ENCODE data around the gene DPP9. TPM values are rescaled to one million over a fixed set of nuclear protein-coding genes. Genes with fewer than 3 reads are reported as not detected.

DPP9 gene
- total and polyA plus RNA-seq, 2 of the 13 experiments (the other 11 are each of a cell fraction or from before 2014, with no cell fraction given) = 8.4 to 25.8 TPM

DNA sequence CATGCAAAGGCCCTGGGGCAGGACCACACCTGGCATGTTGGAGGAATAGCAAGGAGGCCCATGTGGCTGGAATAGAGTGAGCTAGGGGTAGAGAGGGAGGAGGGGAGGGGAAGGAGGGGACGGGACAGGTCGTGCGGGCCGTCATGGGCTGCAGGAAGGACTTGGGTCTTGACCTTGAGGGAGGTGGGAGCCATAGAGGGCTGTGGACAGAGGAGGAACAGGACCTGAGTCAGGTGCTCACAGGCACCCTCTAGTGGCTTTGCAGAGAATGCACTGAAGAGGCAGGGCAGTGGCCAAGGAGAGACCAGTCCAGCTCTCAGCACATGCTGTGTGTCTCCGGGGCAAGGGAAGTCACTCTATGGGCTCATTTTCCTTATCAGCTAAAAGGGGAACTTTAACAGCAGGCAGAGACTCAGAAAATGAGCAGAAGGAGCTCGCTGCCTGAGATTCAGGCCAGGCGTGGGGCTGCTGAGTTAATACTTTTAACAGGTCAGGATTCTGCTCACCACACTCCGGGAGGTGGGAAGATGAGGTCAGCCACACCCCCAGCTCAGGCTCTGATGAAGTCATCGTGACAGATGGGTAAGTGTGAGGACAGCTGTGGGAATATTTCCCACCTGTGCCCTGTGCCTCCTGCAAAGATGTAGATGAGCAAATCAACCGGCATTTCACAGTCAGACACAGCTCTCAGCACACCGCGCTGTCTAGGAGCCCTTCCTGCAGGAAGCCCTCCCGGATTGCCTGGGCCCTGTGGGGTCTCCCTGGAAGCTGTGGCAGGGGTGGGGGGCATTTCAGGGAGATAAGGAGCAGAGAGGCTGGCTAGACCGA is 90.3 kb downstream of the DPP9 start (continued):
- 0 out of 2 replicates have a peak, but pooled peaks have one; percentile 13 for TF ChIP-seq HHEX (CRISPR knock-in tag; IDR thresholded peaks at IDR 0.05)
- TF ChIP-seq SP140L (CRISPR knock-in tag; IDR thresholded peaks at IDR 0.05; ENCODE audit: borderline replicate concordance) = no peak
- TF ChIP-seq ZNF615 (CRISPR knock-in tag; IDR thresholded peaks at IDR 0.05; ENCODE audit: borderline replicate concordance) = no peak
- no peak for TF ChIP-seq ISX (CRISPR knock-in tag; conservative IDR thresholded peaks at IDR 0.05)
- TF ChIP-seq IKZF1 (IDR thresholded peaks at IDR 0.05) = no peak
- no peak for TF ChIP-seq ZNF549 (CRISPR knock-in tag; IDR thresholded peaks at IDR 0.05)
- TF ChIP-seq, protein P1, sequence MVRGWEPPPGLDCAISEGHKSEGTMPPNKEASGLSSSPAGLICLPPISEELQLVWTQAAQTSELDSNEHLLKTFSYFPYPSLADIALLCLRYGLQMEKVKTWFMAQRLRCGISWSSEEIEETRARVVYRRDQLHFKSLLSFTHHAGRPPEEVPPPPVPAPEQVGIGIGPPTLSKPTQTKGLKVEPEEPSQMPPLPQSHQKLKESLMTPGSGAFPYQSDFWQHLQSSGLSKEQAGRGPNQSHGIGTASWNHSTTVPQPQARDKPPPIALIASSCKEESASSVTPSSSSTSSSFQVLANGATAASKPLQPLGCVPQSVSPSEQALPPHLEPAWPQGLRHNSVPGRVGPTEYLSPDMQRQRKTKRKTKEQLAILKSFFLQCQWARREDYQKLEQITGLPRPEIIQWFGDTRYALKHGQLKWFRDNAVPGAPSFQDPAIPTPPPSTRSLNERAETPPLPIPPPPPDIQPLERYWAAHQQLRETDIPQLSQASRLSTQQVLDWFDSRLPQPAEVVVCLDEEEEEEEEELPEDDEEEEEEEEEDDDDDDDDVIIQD (CRISPR knock-in tag; IDR thresholded peaks at IDR 0.05; ENCODE audit: low read depth) = no peak
- TF ChIP-seq FOSL1 (CRISPR knock-in tag; IDR thresholded peaks at IDR 0.05; ENCODE audit: borderline replicate concordance) = no peak
- no peak for TF ChIP-seq REXO4 (CRISPR knock-in tag; IDR thresholded peaks at IDR 0.05; ENCODE audit: borderline replicate concordance)
- TF ChIP-seq U2AF1 (optimal IDR thresholded peaks at IDR 0.05; ENCODE audit: low read depth, low read length) = no peak
- TF ChIP-seq ZNF543 (CRISPR knock-in tag; IDR thresholded peaks at IDR 0.05) = no peak
- TF ChIP-seq, protein P2, sequence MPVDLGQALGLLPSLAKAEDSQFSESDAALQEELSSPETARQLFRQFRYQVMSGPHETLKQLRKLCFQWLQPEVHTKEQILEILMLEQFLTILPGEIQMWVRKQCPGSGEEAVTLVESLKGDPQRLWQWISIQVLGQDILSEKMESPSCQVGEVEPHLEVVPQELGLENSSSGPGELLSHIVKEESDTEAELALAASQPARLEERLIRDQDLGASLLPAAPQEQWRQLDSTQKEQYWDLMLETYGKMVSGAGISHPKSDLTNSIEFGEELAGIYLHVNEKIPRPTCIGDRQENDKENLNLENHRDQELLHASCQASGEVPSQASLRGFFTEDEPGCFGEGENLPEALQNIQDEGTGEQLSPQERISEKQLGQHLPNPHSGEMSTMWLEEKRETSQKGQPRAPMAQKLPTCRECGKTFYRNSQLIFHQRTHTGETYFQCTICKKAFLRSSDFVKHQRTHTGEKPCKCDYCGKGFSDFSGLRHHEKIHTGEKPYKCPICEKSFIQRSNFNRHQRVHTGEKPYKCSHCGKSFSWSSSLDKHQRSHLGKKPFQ (CRISPR knock-in tag; IDR thresholded peaks at IDR 0.05; ENCODE audit: insufficient replicate concordance) = no peak
- TF ChIP-seq GZF1 (CRISPR knock-in tag; IDR thresholded peaks at IDR 0.05) = no peak
- TF ChIP-seq ZNF775 (CRISPR knock-in tag; IDR thresholded peaks at IDR 0.05; ENCODE audit: borderline replicate concordance) = no peak
- TF ChIP-seq CHCHD3 (CRISPR knock-in tag; IDR thresholded peaks at IDR 0.05) = no peak
- no peak for TF ChIP-seq JUNB (CRISPR knock-in tag; IDR thresholded peaks at IDR 0.05; ENCODE audit: borderline replicate concordance)
- TF ChIP-seq, protein P3, sequence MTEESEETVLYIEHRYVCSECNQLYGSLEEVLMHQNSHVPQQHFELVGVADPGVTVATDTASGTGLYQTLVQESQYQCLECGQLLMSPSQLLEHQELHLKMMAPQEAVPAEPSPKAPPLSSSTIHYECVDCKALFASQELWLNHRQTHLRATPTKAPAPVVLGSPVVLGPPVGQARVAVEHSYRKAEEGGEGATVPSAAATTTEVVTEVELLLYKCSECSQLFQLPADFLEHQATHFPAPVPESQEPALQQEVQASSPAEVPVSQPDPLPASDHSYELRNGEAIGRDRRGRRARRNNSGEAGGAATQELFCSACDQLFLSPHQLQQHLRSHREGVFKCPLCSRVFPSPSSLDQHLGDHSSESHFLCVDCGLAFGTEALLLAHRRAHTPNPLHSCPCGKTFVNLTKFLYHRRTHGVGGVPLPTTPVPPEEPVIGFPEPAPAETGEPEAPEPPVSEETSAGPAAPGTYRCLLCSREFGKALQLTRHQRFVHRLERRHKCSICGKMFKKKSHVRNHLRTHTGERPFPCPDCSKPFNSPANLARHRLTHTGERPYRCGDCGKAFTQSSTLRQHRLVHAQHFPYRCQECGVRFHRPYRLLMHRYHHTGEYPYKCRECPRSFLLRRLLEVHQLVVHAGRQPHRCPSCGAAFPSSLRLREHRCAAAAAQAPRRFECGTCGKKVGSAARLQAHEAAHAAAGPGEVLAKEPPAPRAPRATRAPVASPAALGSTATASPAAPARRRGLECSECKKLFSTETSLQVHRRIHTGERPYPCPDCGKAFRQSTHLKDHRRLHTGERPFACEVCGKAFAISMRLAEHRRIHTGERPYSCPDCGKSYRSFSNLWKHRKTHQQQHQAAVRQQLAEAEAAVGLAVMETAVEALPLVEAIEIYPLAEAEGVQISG (CRISPR knock-in tag; IDR thresholded peaks at IDR 0.05) = peak; percentile 43; the same call in 1 of the 2 replicates
- no peak for TF ChIP-seq RARG (CRISPR knock-in tag; IDR thresholded peaks at IDR 0.05; ENCODE audit: low read depth)
- TF ChIP-seq NR1H2 (CRISPR knock-in tag; IDR thresholded peaks at IDR 0.05; ENCODE audit: borderline replicate concordance, low read depth) = no peak
- TF ChIP-seq, protein P4, sequence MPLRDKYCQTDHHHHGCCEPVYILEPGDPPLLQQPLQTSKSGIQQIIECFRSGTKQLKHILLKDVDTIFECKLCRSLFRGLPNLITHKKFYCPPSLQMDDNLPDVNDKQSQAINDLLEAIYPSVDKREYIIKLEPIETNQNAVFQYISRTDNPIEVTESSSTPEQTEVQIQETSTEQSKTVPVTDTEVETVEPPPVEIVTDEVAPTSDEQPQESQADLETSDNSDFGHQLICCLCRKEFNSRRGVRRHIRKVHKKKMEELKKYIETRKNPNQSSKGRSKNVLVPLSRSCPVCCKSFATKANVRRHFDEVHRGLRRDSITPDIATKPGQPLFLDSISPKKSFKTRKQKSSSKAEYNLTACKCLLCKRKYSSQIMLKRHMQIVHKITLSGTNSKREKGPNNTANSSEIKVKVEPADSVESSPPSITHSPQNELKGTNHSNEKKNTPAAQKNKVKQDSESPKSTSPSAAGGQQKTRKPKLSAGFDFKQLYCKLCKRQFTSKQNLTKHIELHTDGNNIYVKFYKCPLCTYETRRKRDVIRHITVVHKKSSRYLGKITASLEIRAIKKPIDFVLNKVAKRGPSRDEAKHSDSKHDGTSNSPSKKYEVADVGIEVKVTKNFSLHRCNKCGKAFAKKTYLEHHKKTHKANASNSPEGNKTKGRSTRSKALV (CRISPR knock-in tag; IDR thresholded peaks at IDR 0.05) = no peak
